Natural killer cell (primary cell): ENCODE results near the gene PHACTR1. TPM values are rescaled to one million over a fixed set of nuclear protein-coding genes. Genes with fewer than 3 reads are reported as not detected.
"Not testable (repeated sequence)": the region's sequence is repeated elsewhere in the genome, so short reads cannot be mapped to it uniquely, and the experiment has no call there.

Experiments
- ATAC-seq, 3 donors: fragments of 150-1000 bp in 2 of 3; fragments of 200-7000 bp in 1 of 3; cut with Tn5 transposase; 1 replicate in 1 of 3; 2 replicates in 2 of 3; pipeline ENCODE4 v1.10.0; 2021; ENCODE audit warnings: mild to moderate bottlenecking in 2 of 3, moderate library complexity in 2 of 3
- DNase-seq, 2 donors: peaks; one replicate each; pipeline versions ENCODE4 v3.0.0 to v3.0.0-alpha.2; 2013 to 2021; ENCODE audit warnings: mixed read lengths in 1 of 2
- H3K27ac ChIP-seq: one replicate; pipeline ENCODE4 v1.5.1; 2013; ENCODE audit warnings: mild to moderate bottlenecking, low read length
- H3K27me3 ChIP-seq: one replicate; pipeline ENCODE4 v1.6.1; 2013; ENCODE audit warnings: low read length; ENCODE audit not compliant: control insufficient read depth, insufficient read depth
- H3K36me3 ChIP-seq: one replicate; pipeline ENCODE4 v1.6.1; 2013; ENCODE audit warnings: low read length; ENCODE audit not compliant: control insufficient read depth, insufficient read depth
- H3K4me1 ChIP-seq: one replicate; pipeline ENCODE4 v1.6.1; 2013; ENCODE audit warnings: low read length; ENCODE audit not compliant: control insufficient read depth, insufficient read depth
- H3K4me3 ChIP-seq: one replicate; pipeline ENCODE4 v1.5.1; 2013; ENCODE audit warnings: low read length
- H3K9me3 ChIP-seq: one replicate; pipeline ENCODE4 v1.6.1; 2013; ENCODE audit warnings: low read length; ENCODE audit not compliant: control insufficient read depth, insufficient read depth
- H3K27ac Mint-ChIP-seq, 2 donors: one replicate each; pipeline ENCODE4 v1.8.0; 2022; ENCODE audit warnings: mild to moderate bottlenecking in 2 of 2, mixed read lengths in 2 of 2, moderate library complexity in 1 of 2
- H3K27me3 Mint-ChIP-seq, 2 donors: one replicate each; pipeline ENCODE4 v1.8.0; 2022; ENCODE audit warnings: low read depth in 2 of 2, mixed read lengths in 2 of 2
- H3K36me3 Mint-ChIP-seq: one replicate; pipeline ENCODE4 v1.8.0; 2022; ENCODE audit warnings: mixed read lengths
- H3K4me1 Mint-ChIP-seq, 2 donors: one replicate each; pipeline ENCODE4 v1.8.0; 2022; ENCODE audit warnings: mixed read lengths in 2 of 2
- H3K4me3 Mint-ChIP-seq: one replicate; pipeline ENCODE4 v1.8.0; 2022; ENCODE audit warnings: mild to moderate bottlenecking, moderate library complexity, mixed read lengths
- H3K9me3 Mint-ChIP-seq, 2 donors: one replicate each; pipeline ENCODE4 v1.8.0; 2022; ENCODE audit warnings: mixed read lengths in 2 of 2
- CTCF ChIP-seq: fragments of 200-600 bp; IDR thresholded peaks from one replicate; pipeline ENCODE4 v1.8.0; 2022; ENCODE audit warnings: antibody characterized with exemption
- WGBS: methylation state at CpG from one replicate; pipeline ENCODE4 v1.1.7; 2013; ENCODE audit warnings: missing lambda C conversion rate; ENCODE audit not compliant: insufficient coverage; 5-methylcytosine and 5-hydroxymethylcytosine counted together
- intact Hi-C: fragments of 100-400 bp; cut with micrococcal nuclease; formaldehyde crosslinking; loops from one replicate; pipeline ENCODE4 v1.14.2; 2022
- total RNA-seq, 4 donors: library from RNA; stranded (reverse); fragments of 120-200 nt in 1 of 4; gene quantifications; one replicate each; pipeline versions ENCODE4 v1.2.3 to v1.2.4, GENCODE V29; 2013 to 2022

The PHACTR1 gene
- total RNA-seq, 3 donors from 2014 or later (not counting 1 experiment from before 2014, with no cell fraction given) = 5.2 to 19.0 (median 5.4) TPM

GRCh38 chr6:12720310-12720709 lies 3.7 kb downstream of the PHACTR1 start:
- no peak overlapping the region for H3K4me3 ChIP-seq
- Mint-ChIP-seq H3K27ac (no peak overlapping the region), H3K9me3 (no peaks in the 10 kb centered on the region), H3K4me1 (no peaks in the 10 kb centered on the region), H3K4me3 (no peak overlapping the region), H3K27me3 (peaks cover 5 to 16% of the 10 kb centered on the region in 2 donors), H3K36me3 (no peaks in the 10 kb centered on the region)
- no peak for TF ChIP-seq CTCF
- H3K4me1 ChIP-seq = no peaks in the 10 kb centered on the region
- ATAC-seq = no peak
- WGBS = 90% methylated on average over 7 of the region's 7 CpGs
- no peak for DNase-seq
- no peaks in the 10 kb centered on the region for H3K9me3 ChIP-seq
- intact Hi-C loops = no loop called here
- no peak overlapping the region for H3K27ac ChIP-seq
- H3K27me3 ChIP-seq = no peaks in the 10 kb centered on the region
- no peaks in the 10 kb centered on the region for H3K36me3 ChIP-seq

- Histone ChIP-seq H3K9me3 (no peaks in the 10 kb centered on the region), H3K36me3 (no peaks in the 10 kb centered on the region), H3K4me3 (no peak overlapping the region), H3K4me1 (no peaks in the 10 kb centered on the region), H3K27ac (no peak overlapping the region), H3K27me3 (no peaks in the 10 kb centered on the region)
- Mint-ChIP-seq H3K9me3 (no peaks in the 10 kb centered on the region), H3K4me3 (no peak overlapping the region), H3K27me3 (peaks cover 6 to 8% of the 10 kb centered on the region in 2 donors), H3K36me3 (no peaks in the 10 kb centered on the region), H3K4me1 (no peaks in the 10 kb centered on the region), H3K27ac (no peak overlapping the region)
- no peak for TF ChIP-seq CTCF
- intact Hi-C loops = no loop called here
- 93% methylated on average over 1 of the region's 2 CpGs for WGBS
- DNase-seq (no peak), ATAC-seq (no peak)
Measured at GRCh38 chr6:12725263-12725662, 8.7 kb downstream of the PHACTR1 start.

GRCh38 chr6:12729467-12729866 lies 12.9 kb downstream of the PHACTR1 start:
- no peak for TF ChIP-seq CTCF
- H3K4me1 ChIP-seq = no peaks in the 10 kb centered on the region
- intact Hi-C loops = no loop called here
- Mint-ChIP-seq H3K4me1 (no peaks in the 10 kb centered on the region), H3K9me3 (no peaks in the 10 kb centered on the region), H3K27me3 (peaks cover 0 to 5% of the 10 kb centered on the region in 2 donors), H3K27ac (no peak overlapping the region), H3K4me3 (no peak overlapping the region), H3K36me3 (no peaks in the 10 kb centered on the region)
- ATAC-seq = no peak
- no peaks in the 10 kb centered on the region for H3K9me3 ChIP-seq
- no peak overlapping the region for H3K27ac ChIP-seq
- H3K4me3 ChIP-seq = no peak overlapping the region
- 74% methylated on average over 4 of the region's 4 CpGs for WGBS
- no peak for DNase-seq
- no peaks in the 10 kb centered on the region for H3K36me3 ChIP-seq
- H3K27me3 ChIP-seq = no peaks in the 10 kb centered on the region

- DNase-seq, H3K27ac ChIP-seq, H3K9me3 ChIP-seq, H3K9me3 Mint-ChIP-seq, H3K4me1 Mint-ChIP-seq, H3K36me3 Mint-ChIP-seq, H3K36me3 ChIP-seq, H3K4me1 ChIP-seq, ATAC-seq, H3K27me3 ChIP-seq, H3K4me3 Mint-ChIP-seq, H3K27me3 Mint-ChIP-seq, H3K27ac Mint-ChIP-seq, H3K4me3 ChIP-seq, intact Hi-C loops: not testable (repeated sequence)
- 86% methylated on average over 1 of the region's 2 CpGs for WGBS
Measured at GRCh38 chr6:12730809-12731208, 14.2 kb downstream of the PHACTR1 start.
